ENCODE data around the gene MGST3. TPM values are rescaled to one million over a fixed set of nuclear protein-coding genes. Genes with fewer than 3 reads are reported as not detected.

The MGST3 gene
- total and polyA plus RNA-seq, 2 experiments from 2014 or later, result 84.5 to 262 TPM

DNA sequence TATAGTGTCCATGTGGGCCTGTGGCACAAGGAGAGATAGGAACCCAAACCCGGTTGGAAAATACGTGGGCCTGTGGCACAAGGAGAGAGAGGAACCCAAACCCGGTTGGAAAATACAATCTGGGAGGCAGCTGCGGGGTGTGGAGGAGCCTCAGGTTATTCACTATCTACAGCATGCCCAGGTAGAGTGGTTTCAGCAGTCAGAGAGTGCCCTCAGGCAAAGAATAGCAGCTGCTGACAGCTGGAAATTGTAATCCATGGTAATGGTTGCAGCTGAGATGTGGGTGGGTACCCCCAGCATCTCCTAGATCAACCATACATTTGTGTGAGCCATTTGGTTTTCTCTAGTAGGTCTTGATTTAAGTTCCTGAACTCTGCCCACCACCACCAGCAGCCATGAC lies 25.8 kb upstream of the MGST3 start:
- no peaks in the 10 kb centered on the region for H3F3A ChIP-seq (replicated peaks; ENCODE audit: low read depth)
- no peak for TF ChIP-seq ZNF331 (CRISPR knock-in tag; IDR thresholded peaks at IDR 0.05; ENCODE audit: low read depth)
- TF ChIP-seq POLR2AphosphoS5 (IDR thresholded peaks at IDR 0.05; ENCODE audit: low read depth), result no peak
- TF ChIP-seq, protein P1, sequence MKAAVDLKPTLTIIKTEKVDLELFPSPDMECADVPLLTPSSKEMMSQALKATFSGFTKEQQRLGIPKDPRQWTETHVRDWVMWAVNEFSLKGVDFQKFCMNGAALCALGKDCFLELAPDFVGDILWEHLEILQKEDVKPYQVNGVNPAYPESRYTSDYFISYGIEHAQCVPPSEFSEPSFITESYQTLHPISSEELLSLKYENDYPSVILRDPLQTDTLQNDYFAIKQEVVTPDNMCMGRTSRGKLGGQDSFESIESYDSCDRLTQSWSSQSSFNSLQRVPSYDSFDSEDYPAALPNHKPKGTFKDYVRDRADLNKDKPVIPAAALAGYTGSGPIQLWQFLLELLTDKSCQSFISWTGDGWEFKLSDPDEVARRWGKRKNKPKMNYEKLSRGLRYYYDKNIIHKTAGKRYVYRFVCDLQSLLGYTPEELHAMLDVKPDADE (IDR thresholded peaks at IDR 0.05), result no peak
- TF ChIP-seq CREB1 (CRISPR knock-in tag; IDR thresholded peaks at IDR 0.05; ENCODE audit: low read depth), result no peak
- TF ChIP-seq, protein P2, sequence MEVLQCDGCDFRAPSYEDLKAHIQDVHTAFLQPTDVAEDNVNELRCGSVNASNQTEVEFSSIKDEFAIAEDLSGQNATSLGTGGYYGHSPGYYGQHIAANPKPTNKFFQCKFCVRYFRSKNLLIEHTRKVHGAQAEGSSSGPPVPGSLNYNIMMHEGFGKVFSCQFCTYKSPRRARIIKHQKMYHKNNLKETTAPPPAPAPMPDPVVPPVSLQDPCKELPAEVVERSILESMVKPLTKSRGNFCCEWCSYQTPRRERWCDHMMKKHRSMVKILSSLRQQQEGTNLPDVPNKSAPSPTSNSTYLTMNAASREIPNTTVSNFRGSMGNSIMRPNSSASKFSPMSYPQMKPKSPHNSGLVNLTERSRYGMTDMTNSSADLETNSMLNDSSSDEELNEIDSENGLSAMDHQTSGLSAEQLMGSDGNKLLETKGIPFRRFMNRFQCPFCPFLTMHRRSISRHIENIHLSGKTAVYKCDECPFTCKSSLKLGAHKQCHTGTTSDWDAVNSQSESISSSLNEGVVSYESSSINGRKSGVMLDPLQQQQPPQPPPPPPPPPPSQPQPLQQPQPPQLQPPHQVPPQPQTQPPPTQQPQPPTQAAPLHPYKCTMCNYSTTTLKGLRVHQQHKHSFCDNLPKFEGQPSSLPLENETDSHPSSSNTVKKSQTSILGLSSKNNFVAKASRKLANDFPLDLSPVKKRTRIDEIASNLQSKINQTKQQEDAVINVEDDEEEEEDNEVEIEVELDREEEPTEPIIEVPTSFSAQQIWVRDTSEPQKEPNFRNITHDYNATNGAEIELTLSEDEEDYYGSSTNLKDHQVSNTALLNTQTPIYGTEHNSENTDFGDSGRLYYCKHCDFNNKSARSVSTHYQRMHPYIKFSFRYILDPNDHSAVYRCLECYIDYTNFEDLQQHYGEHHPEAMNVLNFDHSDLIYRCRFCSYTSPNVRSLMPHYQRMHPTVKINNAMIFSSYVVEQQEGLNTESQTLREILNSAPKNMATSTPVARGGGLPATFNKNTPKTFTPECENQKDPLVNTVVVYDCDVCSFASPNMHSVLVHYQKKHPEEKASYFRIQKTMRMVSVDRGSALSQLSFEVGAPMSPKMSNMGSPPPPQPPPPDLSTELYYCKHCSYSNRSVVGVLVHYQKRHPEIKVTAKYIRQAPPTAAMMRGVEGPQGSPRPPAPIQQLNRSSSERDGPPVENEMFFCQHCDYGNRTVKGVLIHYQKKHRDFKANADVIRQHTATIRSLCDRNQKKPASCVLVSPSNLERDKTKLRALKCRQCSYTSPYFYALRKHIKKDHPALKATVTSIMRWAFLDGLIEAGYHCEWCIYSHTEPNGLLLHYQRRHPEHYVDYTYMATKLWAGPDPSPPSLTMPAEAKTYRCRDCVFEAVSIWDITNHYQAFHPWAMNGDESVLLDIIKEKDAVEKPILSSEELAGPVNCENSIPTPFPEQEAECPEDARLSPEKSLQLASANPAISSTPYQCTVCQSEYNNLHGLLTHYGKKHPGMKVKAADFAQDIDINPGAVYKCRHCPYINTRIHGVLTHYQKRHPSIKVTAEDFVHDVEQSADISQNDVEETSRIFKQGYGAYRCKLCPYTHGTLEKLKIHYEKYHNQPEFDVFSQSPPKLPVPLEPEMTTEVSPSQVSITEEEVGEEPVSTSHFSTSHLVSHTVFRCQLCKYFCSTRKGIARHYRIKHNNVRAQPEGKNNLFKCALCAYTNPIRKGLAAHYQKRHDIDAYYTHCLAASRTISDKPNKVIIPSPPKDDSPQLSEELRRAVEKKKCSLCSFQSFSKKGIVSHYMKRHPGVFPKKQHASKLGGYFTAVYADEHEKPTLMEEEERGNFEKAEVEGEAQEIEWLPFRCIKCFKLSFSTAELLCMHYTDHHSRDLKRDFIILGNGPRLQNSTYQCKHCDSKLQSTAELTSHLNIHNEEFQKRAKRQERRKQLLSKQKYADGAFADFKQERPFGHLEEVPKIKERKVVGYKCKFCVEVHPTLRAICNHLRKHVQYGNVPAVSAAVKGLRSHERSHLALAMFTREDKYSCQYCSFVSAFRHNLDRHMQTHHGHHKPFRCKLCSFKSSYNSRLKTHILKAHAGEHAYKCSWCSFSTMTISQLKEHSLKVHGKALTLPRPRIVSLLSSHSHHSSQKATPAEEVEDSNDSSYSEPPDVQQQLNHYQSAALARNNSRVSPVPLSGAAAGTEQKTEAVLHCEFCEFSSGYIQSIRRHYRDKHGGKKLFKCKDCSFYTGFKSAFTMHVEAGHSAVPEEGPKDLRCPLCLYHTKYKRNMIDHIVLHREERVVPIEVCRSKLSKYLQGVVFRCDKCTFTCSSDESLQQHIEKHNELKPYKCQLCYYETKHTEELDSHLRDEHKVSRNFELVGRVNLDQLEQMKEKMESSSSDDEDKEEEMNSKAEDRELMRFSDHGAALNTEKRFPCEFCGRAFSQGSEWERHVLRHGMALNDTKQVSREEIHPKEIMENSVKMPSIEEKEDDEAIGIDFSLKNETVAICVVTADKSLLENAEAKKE (CRISPR knock-in tag; IDR thresholded peaks at IDR 0.05), result no peak
- TF ChIP-seq STAT1 (IDR thresholded peaks at IDR 0.05; ENCODE audit: unreplicated experiment), result no peak
- TF ChIP-seq, protein P3, sequence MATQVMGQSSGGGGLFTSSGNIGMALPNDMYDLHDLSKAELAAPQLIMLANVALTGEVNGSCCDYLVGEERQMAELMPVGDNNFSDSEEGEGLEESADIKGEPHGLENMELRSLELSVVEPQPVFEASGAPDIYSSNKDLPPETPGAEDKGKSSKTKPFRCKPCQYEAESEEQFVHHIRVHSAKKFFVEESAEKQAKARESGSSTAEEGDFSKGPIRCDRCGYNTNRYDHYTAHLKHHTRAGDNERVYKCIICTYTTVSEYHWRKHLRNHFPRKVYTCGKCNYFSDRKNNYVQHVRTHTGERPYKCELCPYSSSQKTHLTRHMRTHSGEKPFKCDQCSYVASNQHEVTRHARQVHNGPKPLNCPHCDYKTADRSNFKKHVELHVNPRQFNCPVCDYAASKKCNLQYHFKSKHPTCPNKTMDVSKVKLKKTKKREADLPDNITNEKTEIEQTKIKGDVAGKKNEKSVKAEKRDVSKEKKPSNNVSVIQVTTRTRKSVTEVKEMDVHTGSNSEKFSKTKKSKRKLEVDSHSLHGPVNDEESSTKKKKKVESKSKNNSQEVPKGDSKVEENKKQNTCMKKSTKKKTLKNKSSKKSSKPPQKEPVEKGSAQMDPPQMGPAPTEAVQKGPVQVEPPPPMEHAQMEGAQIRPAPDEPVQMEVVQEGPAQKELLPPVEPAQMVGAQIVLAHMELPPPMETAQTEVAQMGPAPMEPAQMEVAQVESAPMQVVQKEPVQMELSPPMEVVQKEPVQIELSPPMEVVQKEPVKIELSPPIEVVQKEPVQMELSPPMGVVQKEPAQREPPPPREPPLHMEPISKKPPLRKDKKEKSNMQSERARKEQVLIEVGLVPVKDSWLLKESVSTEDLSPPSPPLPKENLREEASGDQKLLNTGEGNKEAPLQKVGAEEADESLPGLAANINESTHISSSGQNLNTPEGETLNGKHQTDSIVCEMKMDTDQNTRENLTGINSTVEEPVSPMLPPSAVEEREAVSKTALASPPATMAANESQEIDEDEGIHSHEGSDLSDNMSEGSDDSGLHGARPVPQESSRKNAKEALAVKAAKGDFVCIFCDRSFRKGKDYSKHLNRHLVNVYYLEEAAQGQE (IDR thresholded peaks at IDR 0.05; ENCODE audit: unreplicated experiment), result no peak
- TF ChIP-seq JUNB (IDR thresholded peaks at IDR 0.05; ENCODE audit: unreplicated experiment), result no peak
- no peak for TF ChIP-seq EZH2 (IDR thresholded peaks at IDR 0.05; ENCODE audit: low read depth, unreplicated experiment)
- TF ChIP-seq NANOG (IDR thresholded peaks at IDR 0.05; ENCODE audit: borderline replicate concordance), result no peak
- no peak for TF ChIP-seq EZH2phosphoT487 (IDR thresholded peaks at IDR 0.05; ENCODE audit: unreplicated experiment)
- no peak for TF ChIP-seq ZNF114 (CRISPR knock-in tag; IDR thresholded peaks at IDR 0.05)
- TF ChIP-seq, protein P4, sequence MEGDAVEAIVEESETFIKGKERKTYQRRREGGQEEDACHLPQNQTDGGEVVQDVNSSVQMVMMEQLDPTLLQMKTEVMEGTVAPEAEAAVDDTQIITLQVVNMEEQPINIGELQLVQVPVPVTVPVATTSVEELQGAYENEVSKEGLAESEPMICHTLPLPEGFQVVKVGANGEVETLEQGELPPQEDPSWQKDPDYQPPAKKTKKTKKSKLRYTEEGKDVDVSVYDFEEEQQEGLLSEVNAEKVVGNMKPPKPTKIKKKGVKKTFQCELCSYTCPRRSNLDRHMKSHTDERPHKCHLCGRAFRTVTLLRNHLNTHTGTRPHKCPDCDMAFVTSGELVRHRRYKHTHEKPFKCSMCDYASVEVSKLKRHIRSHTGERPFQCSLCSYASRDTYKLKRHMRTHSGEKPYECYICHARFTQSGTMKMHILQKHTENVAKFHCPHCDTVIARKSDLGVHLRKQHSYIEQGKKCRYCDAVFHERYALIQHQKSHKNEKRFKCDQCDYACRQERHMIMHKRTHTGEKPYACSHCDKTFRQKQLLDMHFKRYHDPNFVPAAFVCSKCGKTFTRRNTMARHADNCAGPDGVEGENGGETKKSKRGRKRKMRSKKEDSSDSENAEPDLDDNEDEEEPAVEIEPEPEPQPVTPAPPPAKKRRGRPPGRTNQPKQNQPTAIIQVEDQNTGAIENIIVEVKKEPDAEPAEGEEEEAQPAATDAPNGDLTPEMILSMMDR (conservative IDR thresholded peaks at IDR 0.05; ENCODE audit: low read depth in 2 of 2), result no peak
- DNase-seq (ENCODE audit: low spot score) (no peak), ATAC-seq (no peak)
- Mint-ChIP-seq H3K4me3 (no peak overlapping the region), H3K27me3 (ENCODE audit: insufficient read depth, low read depth, poor library complexity) (no peaks in the 10 kb centered on the region), H3K27ac (no peak overlapping the region), H3K4me1 (peaks cover 4% of the 10 kb centered on the region; the same call in 2 of the 3 replicates), H3K36me3 (ENCODE audit: low read depth) (no peaks in the 10 kb centered on the region), H3K9me3 (no peaks in the 10 kb centered on the region)
- H3K4me1 ChIP-seq (ENCODE audit: insufficient read depth), result no peaks in the 10 kb centered on the region
- no peak overlapping the region for H3K4me2 ChIP-seq
- no peaks in the 10 kb centered on the region for H4K20me1 ChIP-seq (replicated peaks; ENCODE audit: insufficient read depth)
- no peaks in the 10 kb centered on the region for H3K27me3 ChIP-seq (ENCODE audit: insufficient read depth)
- H2AFZ ChIP-seq, result no peak overlapping the region
- no peaks in the 10 kb centered on the region for H3K36me3 ChIP-seq (ENCODE audit: insufficient read depth)
- H3K4me3 ChIP-seq, result no peak overlapping the region
- H3K9me2 ChIP-seq (ENCODE audit: insufficient read depth), result no peaks in the 10 kb centered on the region
- H3K27ac ChIP-seq (ENCODE audit: low read depth), result no peak overlapping the region
- no peaks in the 10 kb centered on the region for H3K79me2 ChIP-seq (replicated peaks; ENCODE audit: insufficient read depth)
